GM18508 (cell line): ENCODE measurements around the gene CACNA1H.
"Not testable (repeated sequence)": the region's sequence is repeated elsewhere in the genome, so short reads cannot be mapped to it uniquely, and the experiment has no call there.

Experiments
- ATAC-seq: cut with Tn5 transposase; IDR thresholded peaks from one replicate; pipeline ENCODE4 v1.9.1; 2021; ENCODE audit warnings: moderate number of reproducible peaks; ENCODE audit not compliant: insufficient read depth, unreplicated experiment

CACNA1H gene

GRCh38 chr16:1185460-1186207 lies 32.7 kb downstream of the CACNA1H start:
- ATAC-seq: not testable (repeated sequence)

- ATAC-seq: no peak
Measured at GRCh38 chr16:1188432-1189189, 35.7 kb downstream of the CACNA1H start.

GRCh38 chr16:1189455-1189854 lies 36.5 kb downstream of the CACNA1H start:
- ATAC-seq: no peak

- not testable (repeated sequence) for ATAC-seq
Measured at GRCh38 chr16:1190789-1191188, 37.9 kb downstream of the CACNA1H start.

- ATAC-seq: no peak
Measured at GRCh38 chr16:1192384-1193073, 39.6 kb downstream of the CACNA1H start.

- ATAC-seq: no peak
Measured at GRCh38 chr16:1193143-1193824, 40.4 kb downstream of the CACNA1H start.

GRCh38 chr16:1193825-1194581 lies 41.1 kb downstream of the CACNA1H start:
- ATAC-seq: no peak

- ATAC-seq: no peak
Measured at GRCh38 chr16:1194665-1195392, 41.9 kb downstream of the CACNA1H start.

- no peak for ATAC-seq
Measured at GRCh38 chr16:1195393-1195666, 42.4 kb downstream of the CACNA1H start.

- ATAC-seq: no peak
Measured at GRCh38 chr16:1196494-1196893, 43.6 kb downstream of the CACNA1H start.

- no peak for ATAC-seq
Measured at GRCh38 chr16:1197237-1197866, 44.4 kb downstream of the CACNA1H start.

GRCh38 chr16:1198194-1198593 lies 45.3 kb downstream of the CACNA1H start:
- no peak for ATAC-seq

- ATAC-seq: not testable (repeated sequence)
Measured at GRCh38 chr16:1198671-1199346, 45.9 kb downstream of the CACNA1H start.

GRCh38 chr16:1199347-1200013 lies 46.6 kb downstream of the CACNA1H start:
- no peak for ATAC-seq

GRCh38 chr16:1200014-1200627 lies 47.2 kb downstream of the CACNA1H start:
- ATAC-seq: no peak

GRCh38 chr16:1201444-1201843 lies 48.5 kb downstream of the CACNA1H start:
- no peak for ATAC-seq

GRCh38 chr16:1202274-1202673 lies 49.4 kb downstream of the CACNA1H start:
- no peak for ATAC-seq
